ENCODE measurements around the gene RFLNA. TPM values are rescaled to one million over a fixed set of nuclear protein-coding genes. Genes with fewer than 3 reads are reported as not detected.
A peak's percentile ranks its signal among the peaks of the same experiment; 100 is the strongest.

RFLNA gene
- total RNA-seq, 2 experiments from 2014 or later, result not detected

GRCh38 chr12:124284368-124284767, 10.5 kb upstream of the RFLNA start:
- ATAC-seq, result no peak
- Mint-ChIP-seq H3K36me3 (ENCODE audit: low read depth) (no peaks in the 10 kb centered on the region), H3K9me3 (ENCODE audit: low read depth) (peaks cover 17% of the 10 kb centered on the region), H3K4me1 (no peaks in the 10 kb centered on the region), H3K4me3 (no peak overlapping the region), H3K27ac (no peak overlapping the region), H3K27me3 (peaks cover 17% of the 10 kb centered on the region)
- POLR2A ChIA-PET, result no interaction called here
- CTCF ChIA-PET, result interaction anchor here (0.6 to 0.9 kb wide), 2 partner anchors 16 to 898 kb away, joined by 3 to 6 read pairs; no protein-coding TSS in a partner anchor
- no peak for DNase-seq
- intact Hi-C loops (cut with DNase I, micrococcal nuclease), result no loop called here

GRCh38 chr12:124286414-124286813, 8.5 kb upstream of the RFLNA start:
- ChIA-PET POLR2A (no interaction called here), CTCF (no interaction called here)
- peaks cover 17% of the 10 kb centered on the region for H3K27me3 Mint-ChIP-seq
- intact Hi-C loops (cut with DNase I, micrococcal nuclease), result no loop called here
- H3K4me3 Mint-ChIP-seq, result no peak overlapping the region
- H3K9me3 Mint-ChIP-seq (ENCODE audit: low read depth), result peaks cover 17% of the 10 kb centered on the region
- ATAC-seq (no peak), DNase-seq (no peak)
- H3K4me1 Mint-ChIP-seq, result no peaks in the 10 kb centered on the region
- no peak overlapping the region for H3K27ac Mint-ChIP-seq
- no peaks in the 10 kb centered on the region for H3K36me3 Mint-ChIP-seq (ENCODE audit: low read depth)

GRCh38 chr12:124286971-124287370, 7.9 kb upstream of the RFLNA start:
- Mint-ChIP-seq H3K27ac (no peak overlapping the region), H3K27me3 (peaks cover 15% of the 10 kb centered on the region), H3K4me3 (no peak overlapping the region), H3K9me3 (ENCODE audit: low read depth) (peaks cover 17% of the 10 kb centered on the region), H3K4me1 (no peaks in the 10 kb centered on the region), H3K36me3 (ENCODE audit: low read depth) (no peaks in the 10 kb centered on the region)
- ChIA-PET POLR2A (no interaction called here), CTCF (no interaction called here)
- ATAC-seq (no peak), DNase-seq (no peak)
- intact Hi-C loops (cut with DNase I, micrococcal nuclease), result no loop called here

DNA sequence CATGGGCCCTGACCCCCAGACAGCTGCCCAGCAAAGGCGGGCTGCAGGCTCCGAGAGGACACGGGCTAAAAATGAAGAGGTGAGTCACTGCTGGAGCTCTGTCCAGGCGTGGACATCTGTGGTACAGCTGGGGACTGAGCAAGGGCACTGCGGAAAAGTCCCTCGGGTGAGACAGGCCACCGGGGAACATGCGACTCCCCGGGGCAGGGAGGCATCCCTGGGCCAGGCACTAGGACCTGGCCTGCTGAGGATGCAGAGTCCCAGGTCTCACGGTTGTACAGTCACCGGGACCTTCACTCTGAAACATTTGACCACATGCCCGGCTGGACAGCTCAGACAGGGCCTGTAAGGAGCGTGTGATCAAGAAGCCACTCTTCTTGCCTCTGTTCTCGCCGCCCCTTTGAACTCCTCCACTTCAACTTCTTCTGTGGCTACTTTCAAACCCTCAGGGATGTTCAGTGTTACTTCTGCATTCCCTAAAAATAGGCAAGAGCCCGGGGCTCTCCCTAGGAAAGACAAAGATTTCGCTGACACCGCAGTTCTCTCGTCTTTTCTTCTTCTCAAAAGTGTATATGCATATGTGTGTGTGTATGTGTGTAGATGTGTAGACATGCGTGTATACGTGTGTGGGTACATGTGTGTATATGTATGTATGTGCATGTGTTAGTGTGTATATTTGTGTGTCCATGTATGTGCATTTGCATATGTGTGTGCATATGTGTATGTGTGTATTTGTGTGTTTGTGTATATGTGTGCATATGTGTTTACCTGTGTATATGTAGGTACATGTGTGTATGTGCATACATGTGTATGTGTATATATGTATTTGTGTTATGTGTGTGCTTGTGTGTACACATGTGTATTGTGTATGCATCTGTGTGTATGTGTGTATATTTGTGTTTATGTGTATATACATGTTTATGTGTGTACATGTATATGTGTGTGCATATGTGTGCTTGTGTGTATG, 5.0 kb upstream of the RFLNA start:
- Mint-ChIP-seq H3K36me3 (ENCODE audit: low read depth) (no peaks in the 10 kb centered on the region), H3K27me3 (peaks cover 26% of the 10 kb centered on the region), H3K27ac (no peak overlapping the region), H3K4me3 (no peak overlapping the region), H3K9me3 (ENCODE audit: low read depth) (peaks cover 8% of the 10 kb centered on the region), H3K4me1 (no peaks in the 10 kb centered on the region)
- intact Hi-C loops (cut with DNase I, micrococcal nuclease), result no loop called here
- no peak for ATAC-seq
- no peak for DNase-seq
- ChIA-PET POLR2A (no interaction called here), CTCF (interaction anchor here (1.1 kb wide), 1 partner anchor 22 kb away, joined by 3 read pairs; no protein-coding TSS in a partner anchor)

- H3K4me1 Mint-ChIP-seq, result no peaks in the 10 kb centered on the region
- ATAC-seq (no peak), DNase-seq (no peak)
- no peak overlapping the region for H3K4me3 Mint-ChIP-seq
- H3K36me3 Mint-ChIP-seq (ENCODE audit: low read depth), result no peaks in the 10 kb centered on the region
- peaks cover 29% of the 10 kb centered on the region for H3K27me3 Mint-ChIP-seq
- H3K9me3 Mint-ChIP-seq (ENCODE audit: low read depth), result no peaks in the 10 kb centered on the region
- intact Hi-C loops (cut with DNase I, micrococcal nuclease), result no loop called here
- no peak overlapping the region for H3K27ac Mint-ChIP-seq
- ChIA-PET CTCF (no interaction called here), POLR2A (no interaction called here)
These were observed 2.5 kb upstream of the RFLNA start for GRCh38 chr12:124292385-124292784.

GRCh38 chr12:124293286-124294003, 1.4 kb upstream of the RFLNA start:
- intact Hi-C loops (cut with DNase I, micrococcal nuclease), result no loop called here
- Mint-ChIP-seq H3K9me3 (ENCODE audit: low read depth) (no peaks in the 10 kb centered on the region), H3K36me3 (ENCODE audit: low read depth) (no peaks in the 10 kb centered on the region), H3K27ac (no peak overlapping the region), H3K4me1 (no peaks in the 10 kb centered on the region), H3K27me3 (peaks cover 26% of the 10 kb centered on the region), H3K4me3 (no peak overlapping the region)
- ChIA-PET CTCF (no interaction called here), POLR2A (no interaction called here)
- no peak for ATAC-seq
- no peak for DNase-seq

GRCh38 chr12:124295431-124296058, 652 bp downstream of the RFLNA start:
- intact Hi-C loops (cut with DNase I, micrococcal nuclease), result no loop called here
- H3K27me3 Mint-ChIP-seq, result peaks cover 23% of the 10 kb centered on the region
- H3K9me3 Mint-ChIP-seq (ENCODE audit: low read depth), result no peaks in the 10 kb centered on the region
- DNase-seq (peak; percentile 11), ATAC-seq (no peak)
- CTCF ChIA-PET, result no interaction called here
- H3K27ac Mint-ChIP-seq, result no peak overlapping the region
- no peak overlapping the region for H3K4me3 Mint-ChIP-seq
- POLR2A ChIA-PET, result no interaction called here
- no peaks in the 10 kb centered on the region for H3K36me3 Mint-ChIP-seq (ENCODE audit: low read depth)
- no peaks in the 10 kb centered on the region for H3K4me1 Mint-ChIP-seq

DNA sequence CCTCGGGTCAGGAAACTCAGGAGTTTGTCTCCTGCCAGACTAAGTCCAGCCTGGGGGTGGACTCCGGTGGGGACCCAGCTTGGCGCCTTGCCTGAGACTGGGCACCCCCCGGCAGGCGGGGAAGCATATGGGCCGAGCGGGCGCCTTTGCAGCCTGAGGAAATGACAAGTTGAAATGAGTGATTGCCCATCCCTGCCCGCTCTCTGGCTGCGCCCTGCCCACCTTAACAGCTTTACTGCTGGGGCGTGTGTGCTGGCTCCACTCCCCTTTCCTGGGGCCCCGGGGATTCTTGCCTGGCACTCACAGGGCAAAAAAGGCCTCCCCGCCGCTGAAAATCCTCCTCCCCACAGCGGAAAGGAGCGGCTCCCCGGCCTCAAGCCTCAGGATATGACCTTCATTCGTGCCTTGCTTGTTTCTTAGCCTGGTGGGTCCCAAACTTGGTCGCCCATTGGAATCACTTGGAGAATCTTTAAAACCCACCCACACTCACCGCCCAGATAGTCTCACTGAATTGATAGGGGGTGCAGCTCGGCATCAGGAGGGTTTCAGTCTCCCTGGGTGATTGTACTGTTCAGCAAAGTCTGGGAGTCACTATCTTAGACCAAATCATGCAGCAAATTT, 1.5 kb downstream of the RFLNA start:
- H3K9me3 Mint-ChIP-seq (ENCODE audit: low read depth), result no peaks in the 10 kb centered on the region
- no peak for ATAC-seq
- ChIA-PET POLR2A (no interaction called here), CTCF (no interaction called here)
- H3K27ac Mint-ChIP-seq, result no peak overlapping the region
- DNase-seq, result peak; percentile 16
- intact Hi-C loops (cut with DNase I, micrococcal nuclease), result no loop called here
- no peaks in the 10 kb centered on the region for H3K36me3 Mint-ChIP-seq (ENCODE audit: low read depth)
- H3K4me3 Mint-ChIP-seq, result no peak overlapping the region
- no peaks in the 10 kb centered on the region for H3K4me1 Mint-ChIP-seq
- H3K27me3 Mint-ChIP-seq, result peaks cover 23% of the 10 kb centered on the region

DNA sequence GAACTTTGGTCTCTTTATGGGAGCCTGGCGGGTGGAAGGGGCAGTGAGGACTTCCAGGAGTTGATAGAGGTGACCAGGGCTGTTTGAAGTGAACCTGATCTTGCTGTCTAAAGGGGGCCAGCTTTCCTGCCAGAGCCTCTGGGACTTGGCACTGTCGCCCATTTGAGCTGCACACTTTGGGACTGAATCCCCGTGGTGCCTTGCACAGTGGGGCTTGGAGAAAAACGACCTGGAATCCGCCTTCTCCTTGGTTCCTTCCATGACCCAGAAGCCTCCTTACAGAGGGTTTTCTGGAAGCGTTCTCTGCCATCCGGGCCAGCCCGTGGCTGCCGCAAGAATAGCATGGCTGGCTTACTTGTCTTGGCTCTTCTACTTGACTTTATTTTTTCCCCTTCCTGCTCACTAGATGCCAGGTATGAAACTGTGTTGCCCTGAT, 2.0 kb downstream of the RFLNA start:
- ATAC-seq, result no peak
- no peaks in the 10 kb centered on the region for H3K36me3 Mint-ChIP-seq (ENCODE audit: low read depth)

DNA sequence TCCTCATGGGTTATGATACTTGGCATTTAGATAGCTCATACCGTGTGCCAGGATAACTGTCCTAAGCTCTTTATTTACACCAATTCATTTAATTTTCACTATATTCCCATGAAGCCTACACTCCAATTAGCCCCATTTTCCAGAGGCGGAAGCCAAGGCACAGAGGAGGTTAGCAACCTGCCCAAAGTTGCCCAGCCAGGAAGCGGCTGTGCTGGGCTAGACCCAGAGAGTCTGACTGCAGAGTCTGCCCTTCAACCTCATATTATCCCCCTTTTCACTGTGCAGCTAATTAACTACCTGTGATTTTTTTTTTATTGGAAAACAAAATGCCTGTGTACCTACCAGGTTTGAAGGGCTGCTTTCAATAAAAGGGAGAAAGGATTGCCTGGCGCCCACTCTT, 2.5 kb downstream of the RFLNA start:
- Mint-ChIP-seq H3K4me1 (no peaks in the 10 kb centered on the region), H3K36me3 (ENCODE audit: low read depth) (no peaks in the 10 kb centered on the region), H3K9me3 (ENCODE audit: low read depth) (no peaks in the 10 kb centered on the region), H3K4me3 (no peak overlapping the region), H3K27ac (no peak overlapping the region), H3K27me3 (peaks cover 23% of the 10 kb centered on the region)
- intact Hi-C loops (cut with DNase I, micrococcal nuclease), result no loop called here
- ChIA-PET CTCF (interaction anchor here (1.1 kb wide), 1 partner anchor 451 kb away, joined by 3 read pairs; no protein-coding TSS in a partner anchor), POLR2A (no interaction called here)
- no peak for ATAC-seq
- DNase-seq, result no peak

More for the DNA sequence above, 2.0 kb downstream of the RFLNA start:
- Mint-ChIP-seq H3K4me1 (no peaks in the 10 kb centered on the region), H3K4me3 (no peak overlapping the region), H3K27ac (no peak overlapping the region), H3K27me3 (peaks cover 23% of the 10 kb centered on the region), H3K9me3 (ENCODE audit: low read depth) (no peaks in the 10 kb centered on the region)
- POLR2A ChIA-PET, result no interaction called here
- CTCF ChIA-PET, result interaction anchor here (1.1 kb wide), 1 partner anchor 450 kb away, joined by 3 read pairs; no protein-coding TSS in a partner anchor
- no peak for DNase-seq
- intact Hi-C loops (cut with DNase I, micrococcal nuclease), result no loop called here

DNA sequence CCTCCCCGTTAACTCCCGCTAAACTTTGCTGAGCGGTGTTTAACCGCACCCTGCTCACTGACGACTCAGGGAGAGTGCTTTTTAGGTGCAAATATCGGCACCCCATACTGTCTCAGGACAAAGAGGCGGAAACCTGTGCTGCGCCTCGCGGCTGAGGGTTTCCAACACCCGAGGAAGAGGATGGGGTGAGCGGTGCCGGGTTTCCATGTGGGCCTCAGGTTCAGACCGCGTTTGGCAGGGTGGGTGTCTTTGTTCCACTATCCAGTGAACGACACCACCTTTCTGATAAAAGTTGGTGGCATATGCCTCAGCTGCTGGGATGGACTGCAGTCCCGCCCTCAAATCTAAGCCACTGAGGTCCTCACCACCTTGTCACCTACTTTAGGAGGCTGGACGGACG, 3.0 kb downstream of the RFLNA start:
- Mint-ChIP-seq H3K9me3 (ENCODE audit: low read depth) (no peaks in the 10 kb centered on the region), H3K27ac (no peak overlapping the region), H3K4me1 (no peaks in the 10 kb centered on the region), H3K4me3 (no peak overlapping the region), H3K27me3 (peaks cover 21% of the 10 kb centered on the region), H3K36me3 (ENCODE audit: low read depth) (no peaks in the 10 kb centered on the region)
- intact Hi-C loops (cut with DNase I, micrococcal nuclease), result no loop called here
- CTCF ChIA-PET, result interaction anchor here (1.1 kb wide), 1 partner anchor 451 kb away, joined by 3 read pairs; no protein-coding TSS in a partner anchor
- POLR2A ChIA-PET, result no interaction called here
- DNase-seq, result no peak
- no peak for ATAC-seq

Data from activated CD4-positive, alpha-beta T cell treated with anti-CD3 and anti-CD28 coated beads for 36 hours (primary cell).